Measurements from ENCODE around the gene SLC25A38.
"Not testable (repeated sequence)": the region's sequence is repeated elsewhere in the genome, so short reads cannot be mapped to it uniquely, and the experiment has no call there.

The SLC25A38 gene

DNA sequence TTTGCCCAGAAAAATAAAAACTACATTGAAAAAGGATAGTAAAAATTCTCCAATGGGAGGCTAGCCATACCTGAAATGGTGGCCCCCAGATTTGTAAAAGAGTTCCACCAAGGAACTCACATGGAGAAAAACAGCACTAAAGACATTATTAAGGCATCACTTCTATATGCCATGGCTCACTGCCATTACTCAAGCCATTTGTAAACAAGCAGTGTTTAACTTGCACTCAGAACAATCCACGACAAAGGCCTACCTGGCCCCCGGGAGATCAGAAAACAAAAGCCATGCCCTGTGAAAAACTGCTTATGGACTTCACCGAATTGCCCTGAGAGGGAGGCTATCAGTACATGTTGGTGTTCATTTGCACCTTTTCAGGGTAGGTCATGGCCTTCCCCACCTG lies 34.1 kb upstream of the SLC25A38 start:
- Histone ChIP-seq H3K36me3 (no peaks in the 10 kb centered on the region), H3K4me3 (ENCODE audit: low read depth in 1 of 2, low read length in 1 of 2) (no peak overlapping the region), H3K27me3 (no peaks in the 10 kb centered on the region), H3K27ac (no peak overlapping the region), H3K4me1 (ENCODE audit: control insufficient read depth in 1 of 2, insufficient read depth in 1 of 2, low read depth in 1 of 2, low read length in 1 of 2) (no peaks in the 10 kb centered on the region), H3K9me3 (no peaks in the 10 kb centered on the region)
- TF ChIP-seq, protein P1, sequence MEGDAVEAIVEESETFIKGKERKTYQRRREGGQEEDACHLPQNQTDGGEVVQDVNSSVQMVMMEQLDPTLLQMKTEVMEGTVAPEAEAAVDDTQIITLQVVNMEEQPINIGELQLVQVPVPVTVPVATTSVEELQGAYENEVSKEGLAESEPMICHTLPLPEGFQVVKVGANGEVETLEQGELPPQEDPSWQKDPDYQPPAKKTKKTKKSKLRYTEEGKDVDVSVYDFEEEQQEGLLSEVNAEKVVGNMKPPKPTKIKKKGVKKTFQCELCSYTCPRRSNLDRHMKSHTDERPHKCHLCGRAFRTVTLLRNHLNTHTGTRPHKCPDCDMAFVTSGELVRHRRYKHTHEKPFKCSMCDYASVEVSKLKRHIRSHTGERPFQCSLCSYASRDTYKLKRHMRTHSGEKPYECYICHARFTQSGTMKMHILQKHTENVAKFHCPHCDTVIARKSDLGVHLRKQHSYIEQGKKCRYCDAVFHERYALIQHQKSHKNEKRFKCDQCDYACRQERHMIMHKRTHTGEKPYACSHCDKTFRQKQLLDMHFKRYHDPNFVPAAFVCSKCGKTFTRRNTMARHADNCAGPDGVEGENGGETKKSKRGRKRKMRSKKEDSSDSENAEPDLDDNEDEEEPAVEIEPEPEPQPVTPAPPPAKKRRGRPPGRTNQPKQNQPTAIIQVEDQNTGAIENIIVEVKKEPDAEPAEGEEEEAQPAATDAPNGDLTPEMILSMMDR (IDR thresholded peaks at IDR 0.05) = no peak

DNA sequence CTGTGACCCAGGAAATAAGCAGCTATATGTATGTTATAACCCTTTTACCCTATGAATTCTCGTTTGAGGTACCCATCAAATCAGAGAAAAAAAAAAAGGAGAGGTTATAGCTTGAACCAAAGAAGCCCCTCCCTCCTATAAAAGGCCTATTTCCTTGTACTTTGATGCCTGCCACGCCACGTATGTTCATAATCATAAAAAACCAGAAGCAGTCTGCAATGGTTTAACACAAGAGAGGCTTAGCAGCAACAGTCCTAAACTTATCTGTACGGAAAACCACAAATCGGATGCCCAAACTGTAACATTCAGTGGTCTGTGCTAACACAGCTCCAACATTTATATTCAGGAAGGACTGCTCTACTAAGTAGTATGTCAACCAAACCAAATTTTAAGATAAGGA lies 32.5 kb upstream of the SLC25A38 start:
- peaks cover 4% of the 10 kb centered on the region for H3K27me3 ChIP-seq
- H3K27ac ChIP-seq = no peak overlapping the region
- H3K36me3 ChIP-seq = no peaks in the 10 kb centered on the region
- no peaks in the 10 kb centered on the region for H3K9me3 ChIP-seq
- no peak overlapping the region for H3K4me3 ChIP-seq (ENCODE audit: low read depth in 1 of 2, low read length in 1 of 2)
- no peaks in the 10 kb centered on the region for H3K4me1 ChIP-seq (ENCODE audit: control insufficient read depth in 1 of 2, insufficient read depth in 1 of 2, low read depth in 1 of 2, low read length in 1 of 2)
- TF ChIP-seq, protein P1 (IDR thresholded peaks at IDR 0.05) = no peak

DNA sequence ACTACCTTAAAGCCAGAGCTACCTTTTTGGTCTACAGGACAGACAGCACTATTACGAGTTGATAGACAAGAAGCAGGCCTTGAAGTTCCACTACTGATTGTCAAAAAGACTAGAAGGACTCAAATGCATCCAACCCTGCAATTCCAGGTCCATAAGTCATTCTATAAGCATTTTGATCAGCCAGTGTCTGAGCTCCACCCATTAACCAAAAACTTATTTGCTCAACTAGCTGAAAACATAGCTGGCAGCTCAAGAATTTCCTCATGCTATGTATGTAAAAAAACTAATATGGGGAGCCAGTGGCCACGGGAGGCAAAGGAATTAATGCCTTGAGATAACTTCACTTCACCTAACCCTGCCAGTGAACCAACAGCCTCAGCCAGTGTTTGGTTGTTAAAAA lies 32.0 kb upstream of the SLC25A38 start:
- H3K27me3 ChIP-seq; H3K4me1 ChIP-seq (ENCODE audit: control insufficient read depth in 1 of 2, insufficient read depth in 1 of 2, low read depth in 1 of 2, low read length in 1 of 2); H3K27ac ChIP-seq; H3K4me3 ChIP-seq (ENCODE audit: low read depth in 1 of 2, low read length in 1 of 2); H3K36me3 ChIP-seq; H3K9me3 ChIP-seq: not testable (repeated sequence)

DNA sequence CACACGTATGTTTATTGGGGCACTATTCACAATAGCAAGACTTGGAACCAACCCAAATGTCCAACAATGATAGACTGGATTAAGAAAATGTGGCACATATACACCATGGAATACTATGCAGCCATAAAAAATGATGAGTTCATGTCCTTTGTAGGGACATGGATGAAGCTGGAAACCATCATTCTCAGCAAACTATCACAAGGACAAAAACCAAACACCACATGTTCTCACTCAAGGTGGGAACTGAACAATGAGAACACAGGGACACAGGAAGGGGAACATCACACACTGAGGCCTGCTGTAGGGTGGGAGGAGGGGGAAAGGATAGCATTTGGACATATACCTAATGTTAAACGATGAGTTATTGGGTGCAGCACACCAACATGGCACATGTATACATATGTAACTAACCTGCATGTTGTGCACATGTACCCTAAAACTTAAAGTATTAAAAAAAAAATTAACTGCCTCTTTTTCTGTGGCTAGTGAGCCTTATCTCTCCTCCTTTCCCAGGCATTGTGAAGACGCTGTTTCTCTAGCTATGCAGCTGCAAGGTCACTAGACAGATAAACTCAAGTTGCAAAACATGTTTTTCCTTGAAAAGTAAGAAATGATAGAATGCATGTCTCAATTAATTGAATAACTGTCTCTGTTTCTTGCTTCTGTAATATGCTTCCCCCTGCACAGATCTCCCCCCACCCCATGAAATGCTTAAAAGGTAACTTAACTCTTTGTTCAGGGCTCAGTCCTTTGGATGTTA lies 29.8 kb upstream of the SLC25A38 start:
- peaks cover 15% of the 10 kb centered on the region for H3K27me3 ChIP-seq
- H3K9me3 ChIP-seq; H3K4me1 ChIP-seq (ENCODE audit: control insufficient read depth in 1 of 2, insufficient read depth in 1 of 2, low read depth in 1 of 2, low read length in 1 of 2); H3K27ac ChIP-seq; H3K4me3 ChIP-seq (ENCODE audit: low read depth in 1 of 2, low read length in 1 of 2); H3K36me3 ChIP-seq: not testable (repeated sequence)

DNA sequence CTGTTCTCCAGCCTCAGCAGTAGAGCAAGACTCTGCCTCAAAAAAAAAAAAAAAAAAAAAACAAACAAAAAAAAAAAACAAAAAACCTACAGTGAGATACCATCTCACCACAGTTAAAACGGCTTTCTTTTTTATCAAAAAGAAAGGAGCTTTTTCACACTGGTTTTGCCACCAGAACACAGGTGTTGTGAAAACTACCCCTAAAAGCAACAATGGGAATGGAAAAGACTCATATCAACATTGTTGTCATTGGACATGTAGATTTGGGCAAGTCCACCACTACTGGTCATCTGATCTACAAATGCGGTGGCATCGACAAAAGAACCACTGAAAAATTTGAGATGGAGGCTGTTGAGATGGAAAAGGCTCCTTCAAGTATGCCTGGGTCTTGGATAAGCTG lies 24.8 kb upstream of the SLC25A38 start:
- H3K4me1 ChIP-seq (ENCODE audit: control insufficient read depth in 1 of 2, insufficient read depth in 1 of 2, low read depth in 1 of 2, low read length in 1 of 2) = peaks cover 12 to 13% of the 10 kb centered on the region in 2 experiments
- H3K4me3 ChIP-seq (ENCODE audit: low read depth in 1 of 2, low read length in 1 of 2) = no peak overlapping the region
- no peaks in the 10 kb centered on the region for H3K36me3 ChIP-seq
- H3K27me3 ChIP-seq = peaks cover 15% of the 10 kb centered on the region
- H3K9me3 ChIP-seq = no peaks in the 10 kb centered on the region
- H3K27ac ChIP-seq = no peak overlapping the region
- TF ChIP-seq, protein P1 (IDR thresholded peaks at IDR 0.05) = no peak

DNA sequence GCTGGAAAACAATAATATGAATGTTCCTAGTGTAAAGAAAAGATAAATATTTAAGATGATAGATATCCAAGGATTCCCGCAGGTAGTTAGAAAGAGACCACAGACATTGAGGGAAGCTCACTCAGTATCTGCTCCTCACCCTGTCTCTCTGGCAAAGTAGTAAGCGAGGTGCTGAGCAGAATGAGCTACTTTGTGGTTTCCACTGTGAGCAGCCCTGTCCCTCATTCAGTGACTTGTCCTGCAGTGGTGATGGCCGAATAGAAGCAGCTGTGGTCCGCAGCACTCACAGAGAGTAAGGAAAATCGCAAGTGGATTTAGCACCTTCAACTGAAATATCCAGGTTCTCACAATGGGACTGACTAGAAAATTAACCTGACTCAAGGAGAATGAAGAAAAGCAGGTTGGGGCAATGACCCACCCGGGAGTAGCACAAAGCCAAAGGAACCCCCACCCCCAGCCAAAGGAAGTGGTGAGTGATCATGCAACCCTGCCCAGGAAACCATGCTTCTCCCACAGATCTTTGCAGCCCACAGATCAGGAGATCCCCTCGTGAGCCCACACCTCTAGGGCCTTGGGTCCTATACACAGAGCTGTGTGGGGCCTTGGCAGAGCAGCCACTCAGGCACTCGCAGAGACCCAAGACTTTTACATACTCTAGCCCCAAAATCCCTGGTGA lies 21.8 kb upstream of the SLC25A38 start:
- Histone ChIP-seq H3K4me3 (ENCODE audit: low read depth in 1 of 2, low read length in 1 of 2) (no peak overlapping the region), H3K4me1 (ENCODE audit: control insufficient read depth in 1 of 2, insufficient read depth in 1 of 2, low read depth in 1 of 2, low read length in 1 of 2) (peaks cover 12 to 13% of the 10 kb centered on the region in 2 experiments), H3K9me3 (no peaks in the 10 kb centered on the region), H3K27ac (no peak overlapping the region), H3K27me3 (peaks cover 6% of the 10 kb centered on the region), H3K36me3 (no peaks in the 10 kb centered on the region)
- TF ChIP-seq, protein P1 (IDR thresholded peaks at IDR 0.05) = no peak
